ENCODE measurements around the gene NDUFB7. TPM values are rescaled to one million over a fixed set of nuclear protein-coding genes. Genes with fewer than 3 reads are reported as not detected.
"Not testable (repeated sequence)": the region's sequence is repeated elsewhere in the genome, so short reads cannot be mapped to it uniquely, and the experiment has no call there.

NDUFB7 gene
- total and polyA plus RNA-seq, 4 donors, result 118 to 452 (median 279) TPM

GRCh38 chr19:14611051-14611450, 39.2 kb upstream of the NDUFB7 start:
- intact Hi-C loops (cut with DNase I), result no loop called here
- H3K36me3 ChIP-seq (ENCODE audit: control insufficient read depth in 1 of 2, insufficient read depth in 2 of 2, low read length in 1 of 2), result no peaks in the 10 kb centered on the region
- DNase-seq (no peak), ATAC-seq (ENCODE audit: low FRiP score) (no peak)
- H3K4me1 ChIP-seq (ENCODE audit: control insufficient read depth in 1 of 2, insufficient read depth in 2 of 2, low read length in 2 of 2), result no peaks in the 10 kb centered on the region
- no peaks in the 10 kb centered on the region for H3K27me3 ChIP-seq (ENCODE audit: control insufficient read depth in 1 of 2, insufficient read depth in 2 of 2, low read length in 1 of 2)
- H3K4me3 ChIP-seq (ENCODE audit: low read length in 2 of 2), result no peak overlapping the region
- no peak overlapping the region for H3K27ac ChIP-seq (ENCODE audit: low read depth in 1 of 2, low read length in 2 of 2)
- H3K9me3 ChIP-seq (ENCODE audit: control insufficient read depth, low read length), result no peaks in the 10 kb centered on the region
- WGBS, 2 donors, result 59 to 64% methylated on average over 4 of the region's 4 CpGs

- intact Hi-C loops (cut with DNase I), result no loop called here
- Histone ChIP-seq H3K36me3 (ENCODE audit: control insufficient read depth in 1 of 2, insufficient read depth in 2 of 2, low read length in 1 of 2) (no peaks in the 10 kb centered on the region), H3K4me3 (ENCODE audit: low read length in 2 of 2) (no peak overlapping the region), H3K27ac (ENCODE audit: low read depth in 1 of 2, low read length in 2 of 2) (no peak overlapping the region), H3K9me3 (ENCODE audit: control insufficient read depth, low read length) (no peaks in the 10 kb centered on the region), H3K4me1 (ENCODE audit: control insufficient read depth in 1 of 2, insufficient read depth in 2 of 2, low read length in 2 of 2) (no peaks in the 10 kb centered on the region), H3K27me3 (ENCODE audit: control insufficient read depth in 1 of 2, insufficient read depth in 2 of 2, low read length in 1 of 2) (no peaks in the 10 kb centered on the region)
- ATAC-seq (ENCODE audit: low FRiP score) (no peak), DNase-seq (no peak)
- 70 to 72% methylated on average over 9 of the region's 9 CpGs for WGBS, 2 donors
Observed at GRCh38 chr19:14606627-14607026, 34.8 kb upstream of the NDUFB7 start.

GRCh38 chr19:14603990-14604387, 32.1 kb upstream of the NDUFB7 start:
- WGBS, 2 donors, result 84 to 85% methylated on average over 2 of the region's 2 CpGs
- DNase-seq (no peak), ATAC-seq (ENCODE audit: low FRiP score) (no peak)
- Histone ChIP-seq H3K27ac (ENCODE audit: low read depth in 1 of 2, low read length in 2 of 2) (no peak overlapping the region), H3K9me3 (ENCODE audit: control insufficient read depth, low read length) (peaks cover 1% of the 10 kb centered on the region), H3K36me3 (ENCODE audit: control insufficient read depth in 1 of 2, insufficient read depth in 2 of 2, low read length in 1 of 2) (no peaks in the 10 kb centered on the region), H3K4me1 (ENCODE audit: control insufficient read depth in 1 of 2, insufficient read depth in 2 of 2, low read length in 2 of 2) (no peaks in the 10 kb centered on the region), H3K4me3 (ENCODE audit: low read length in 2 of 2) (no peak overlapping the region), H3K27me3 (ENCODE audit: control insufficient read depth in 1 of 2, insufficient read depth in 2 of 2, low read length in 1 of 2) (no peaks in the 10 kb centered on the region)
- intact Hi-C loops (cut with DNase I), result no loop called here

- intact Hi-C loops (cut with DNase I), result no loop called here
- H3K36me3 ChIP-seq (ENCODE audit: control insufficient read depth in 1 of 2, insufficient read depth in 2 of 2, low read length in 1 of 2), result no peaks in the 10 kb centered on the region
- H3K4me1 ChIP-seq (ENCODE audit: control insufficient read depth in 1 of 2, insufficient read depth in 2 of 2, low read length in 2 of 2), result no peaks in the 10 kb centered on the region
- no peak overlapping the region for H3K4me3 ChIP-seq (ENCODE audit: low read length in 2 of 2)
- DNase-seq (no peak), ATAC-seq (ENCODE audit: low FRiP score) (no peak)
- H3K9me3 ChIP-seq (ENCODE audit: control insufficient read depth, low read length), result peaks cover 1% of the 10 kb centered on the region
- no peak overlapping the region for H3K27ac ChIP-seq (ENCODE audit: low read depth in 1 of 2, low read length in 2 of 2)
- no peaks in the 10 kb centered on the region for H3K27me3 ChIP-seq (ENCODE audit: control insufficient read depth in 1 of 2, insufficient read depth in 2 of 2, low read length in 1 of 2)
- 85 to 89% methylated on average over 8 of the region's 8 CpGs for WGBS, 2 donors
Observed at GRCh38 chr19:14599548-14600147, 27.8 kb upstream of the NDUFB7 start.

- intact Hi-C loops (cut with DNase I), result no loop called here
Observed at GRCh38 chr19:14595558-14595957, 23.7 kb upstream of the NDUFB7 start.

GRCh38 chr19:14589433-14589832, 17.6 kb upstream of the NDUFB7 start:
- H3K36me3 ChIP-seq (ENCODE audit: control insufficient read depth in 1 of 2, insufficient read depth in 2 of 2, low read length in 1 of 2); H3K4me1 ChIP-seq (ENCODE audit: control insufficient read depth in 1 of 2, insufficient read depth in 2 of 2, low read length in 2 of 2); H3K9me3 ChIP-seq (ENCODE audit: control insufficient read depth, low read length); H3K27me3 ChIP-seq (ENCODE audit: control insufficient read depth in 1 of 2, insufficient read depth in 2 of 2, low read length in 1 of 2); H3K27ac ChIP-seq (ENCODE audit: low read depth in 1 of 2, low read length in 2 of 2); DNase-seq; H3K4me3 ChIP-seq (ENCODE audit: low read length in 2 of 2); intact Hi-C loops (cut with DNase I); ATAC-seq (ENCODE audit: low FRiP score): not testable (repeated sequence)
- 72 to 81% methylated on average over 4 of the region's 4 CpGs for WGBS, 2 donors

More at GRCh38 chr19:14595558-14595957, 23.7 kb upstream of the NDUFB7 start:
- no peaks in the 10 kb centered on the region for H3K9me3 ChIP-seq (ENCODE audit: control insufficient read depth, low read length)
- H3K36me3 ChIP-seq (ENCODE audit: control insufficient read depth in 1 of 2, insufficient read depth in 2 of 2, low read length in 1 of 2), result no peaks in the 10 kb centered on the region
- DNase-seq (no peak), ATAC-seq (ENCODE audit: low FRiP score) (no peak)
- no peaks in the 10 kb centered on the region for H3K27me3 ChIP-seq (ENCODE audit: control insufficient read depth in 1 of 2, insufficient read depth in 2 of 2, low read length in 1 of 2)
- H3K4me1 ChIP-seq (ENCODE audit: control insufficient read depth in 1 of 2, insufficient read depth in 2 of 2, low read length in 2 of 2), result no peaks in the 10 kb centered on the region
- no peak overlapping the region for H3K27ac ChIP-seq (ENCODE audit: low read depth in 1 of 2, low read length in 2 of 2)
- H3K4me3 ChIP-seq (ENCODE audit: low read length in 2 of 2), result no peak overlapping the region
- WGBS, 2 donors, result 84 to 90% methylated on average over 3 of the region's 3 CpGs

GRCh38 chr19:14585187-14585586, 13.3 kb upstream of the NDUFB7 start:
- DNase-seq; H3K9me3 ChIP-seq (ENCODE audit: control insufficient read depth, low read length); intact Hi-C loops (cut with DNase I); H3K4me1 ChIP-seq (ENCODE audit: control insufficient read depth in 1 of 2, insufficient read depth in 2 of 2, low read length in 2 of 2); H3K4me3 ChIP-seq (ENCODE audit: low read length in 2 of 2); H3K27me3 ChIP-seq (ENCODE audit: control insufficient read depth in 1 of 2, insufficient read depth in 2 of 2, low read length in 1 of 2); H3K27ac ChIP-seq (ENCODE audit: low read depth in 1 of 2, low read length in 2 of 2); ATAC-seq (ENCODE audit: low FRiP score); H3K36me3 ChIP-seq (ENCODE audit: control insufficient read depth in 1 of 2, insufficient read depth in 2 of 2, low read length in 1 of 2): not testable (repeated sequence)
- 66 to 68% methylated on average over 3 of the region's 3 CpGs for WGBS, 2 donors

- H3K9me3 ChIP-seq (ENCODE audit: control insufficient read depth, low read length); H3K4me1 ChIP-seq (ENCODE audit: control insufficient read depth in 1 of 2, insufficient read depth in 2 of 2, low read length in 2 of 2); H3K4me3 ChIP-seq (ENCODE audit: low read length in 2 of 2); H3K36me3 ChIP-seq (ENCODE audit: control insufficient read depth in 1 of 2, insufficient read depth in 2 of 2, low read length in 1 of 2); ATAC-seq (ENCODE audit: low FRiP score); intact Hi-C loops (cut with DNase I); H3K27ac ChIP-seq (ENCODE audit: low read depth in 1 of 2, low read length in 2 of 2); DNase-seq; H3K27me3 ChIP-seq (ENCODE audit: control insufficient read depth in 1 of 2, insufficient read depth in 2 of 2, low read length in 1 of 2): not testable (repeated sequence)
- WGBS, 2 donors, result 84 to 88% methylated on average over 4 of the region's 5 CpGs
Observed at GRCh38 chr19:14584372-14584771, 12.5 kb upstream of the NDUFB7 start.

- intact Hi-C loops (cut with DNase I), result no loop called here
- Histone ChIP-seq H3K27ac (ENCODE audit: low read depth in 1 of 2, low read length in 2 of 2) (no peak within 1 kb of the TSS), H3K4me1 (ENCODE audit: control insufficient read depth in 1 of 2, insufficient read depth in 2 of 2, low read length in 2 of 2) (no peaks in the 10 kb centered on the region), H3K36me3 (ENCODE audit: control insufficient read depth in 1 of 2, insufficient read depth in 2 of 2, low read length in 1 of 2) (no peaks in the 10 kb centered on the region), H3K4me3 (ENCODE audit: low read length in 2 of 2) (no peak within 1 kb of the TSS), H3K9me3 (ENCODE audit: control insufficient read depth, low read length) (no peaks in the 10 kb centered on the region), H3K27me3 (ENCODE audit: control insufficient read depth in 1 of 2, insufficient read depth in 2 of 2, low read length in 1 of 2) (no peaks in the 10 kb centered on the region)
- no peak for ATAC-seq (ENCODE audit: low FRiP score)
- 42 to 49% methylated on average over 6 of the region's 6 CpGs for WGBS, 2 donors
- DNase-seq, result no peak
Observed at GRCh38 chr19:14582894-14583340, 11.1 kb upstream of the NDUFB7 start, which contains the start of gene CLEC17A. Gene CLEC17A, plus strand, starts transcription at chr19:14583084. Its CDS starts 77 bp downstream, at chr19:14583161.

Data from aorta (tissue), 5 donors.